Eye (tissue), 1 donor: ENCODE results near the gene NBEAL1.
"Not testable (repeated sequence)": the region's sequence is repeated elsewhere in the genome, so short reads cannot be mapped to it uniquely, and the experiment has no call there.

Experiments
- DNase-seq: peaks from one replicate; pipeline ENCODE4 v3.0.0-alpha.2; 2015

The NBEAL1 gene

DNA sequence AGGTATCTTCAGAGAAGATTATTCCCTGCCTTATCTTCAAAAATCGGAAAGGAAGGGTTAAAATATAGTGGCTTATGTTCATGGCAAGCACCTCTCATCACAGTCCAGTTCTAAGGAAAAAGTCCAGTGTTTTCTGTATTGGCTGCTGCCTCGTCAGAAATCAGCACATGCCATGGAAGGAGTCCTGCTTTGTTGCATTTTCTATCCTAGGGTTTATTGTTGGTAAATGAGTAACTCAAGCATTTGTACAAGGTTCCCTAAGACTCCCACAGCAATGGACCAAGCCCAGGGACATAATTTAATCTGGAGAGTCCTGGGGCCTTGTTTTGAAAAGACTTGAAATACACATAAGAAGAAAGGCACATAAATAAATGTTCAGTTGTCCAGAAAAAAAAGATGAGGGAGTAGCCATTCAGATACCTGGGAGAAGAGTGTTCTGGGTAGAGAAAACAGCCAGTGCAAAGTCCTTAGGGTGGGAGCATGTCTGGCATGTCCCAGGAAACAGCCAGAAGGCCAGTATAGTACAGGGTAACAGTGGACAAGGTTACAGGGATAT, 26.4 kb downstream of the NBEAL1 start:
- DNase-seq: no peak

DNA sequence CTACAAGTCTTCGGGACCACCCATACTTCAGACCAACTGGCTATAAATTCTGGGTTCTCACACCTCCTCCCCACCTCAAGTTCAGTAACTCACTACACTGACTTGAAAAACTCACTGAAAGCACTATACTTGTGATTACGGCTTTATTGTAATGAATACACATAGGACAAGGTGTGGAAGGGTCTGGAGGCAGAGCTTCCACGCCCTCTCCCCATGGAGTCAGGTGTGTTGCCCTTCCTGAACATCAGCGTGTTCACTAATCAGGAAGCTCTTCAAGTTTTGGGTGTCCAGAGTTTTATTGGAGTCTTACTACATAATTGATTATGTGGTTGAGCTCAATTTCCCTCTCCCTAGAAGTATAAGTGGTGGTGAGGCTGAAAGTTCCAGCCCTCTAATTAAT, 27.5 kb downstream of the NBEAL1 start:
- no peak for DNase-seq

DNA sequence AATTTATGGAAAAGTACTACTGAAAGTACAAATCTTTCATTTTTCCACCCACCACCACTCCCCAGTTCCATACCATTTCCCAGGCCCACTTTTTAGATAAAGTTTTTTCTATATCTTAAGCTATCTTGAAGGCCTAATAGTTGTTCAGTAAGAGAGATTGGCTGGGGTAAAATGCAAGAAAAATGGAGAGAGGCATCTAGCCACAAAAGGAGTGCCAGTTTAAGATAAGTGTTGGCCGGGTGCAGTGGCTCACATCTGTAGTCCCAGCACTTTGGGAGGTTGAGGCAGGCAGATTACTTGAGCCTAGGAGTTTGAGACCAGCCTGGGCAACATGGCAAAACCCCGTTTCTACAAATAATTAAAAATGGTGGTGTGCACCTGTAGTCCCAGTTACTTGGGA, 28.6 kb downstream of the NBEAL1 start:
- DNase-seq: no peak

DNA sequence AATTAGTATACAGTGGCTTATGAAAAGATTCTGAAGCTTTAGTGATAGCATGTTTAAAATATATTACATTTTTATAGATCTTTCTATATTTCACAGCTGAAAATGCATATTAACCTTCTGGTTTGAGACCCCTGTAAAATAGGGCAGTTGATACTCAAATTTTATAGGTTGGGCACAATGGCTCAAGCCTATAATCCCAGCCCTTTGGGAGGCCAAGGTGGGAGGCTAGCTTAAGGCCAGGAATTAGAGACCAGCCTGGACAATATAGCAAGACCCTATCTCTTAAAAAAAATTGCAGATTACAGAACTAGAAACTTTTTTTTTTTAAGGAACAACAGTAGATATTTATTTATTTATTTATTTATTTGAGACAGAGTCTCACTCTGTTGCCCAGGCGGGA, 31.2 kb downstream of the NBEAL1 start:
- no peak for DNase-seq

DNA sequence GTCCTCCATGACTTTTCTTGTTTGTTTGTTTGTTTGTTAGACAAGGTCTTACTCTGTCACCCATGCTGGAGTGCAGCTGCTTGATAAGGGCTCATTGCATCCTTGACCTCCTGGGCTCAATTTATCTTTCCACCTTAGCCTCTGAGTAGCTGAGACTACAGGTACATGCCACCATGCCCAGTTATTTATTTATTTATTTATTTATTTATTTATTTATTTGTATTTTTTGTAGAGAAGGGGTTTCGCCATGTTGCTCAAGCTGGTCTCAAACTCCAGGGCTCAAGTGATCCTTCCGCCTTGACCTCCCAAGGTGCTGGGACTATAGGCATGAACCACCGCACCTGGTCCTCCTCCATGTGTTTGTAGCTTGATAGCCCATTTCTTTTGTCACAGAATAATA, 37.9 kb downstream of the NBEAL1 start:
- no peak for DNase-seq

DNA sequence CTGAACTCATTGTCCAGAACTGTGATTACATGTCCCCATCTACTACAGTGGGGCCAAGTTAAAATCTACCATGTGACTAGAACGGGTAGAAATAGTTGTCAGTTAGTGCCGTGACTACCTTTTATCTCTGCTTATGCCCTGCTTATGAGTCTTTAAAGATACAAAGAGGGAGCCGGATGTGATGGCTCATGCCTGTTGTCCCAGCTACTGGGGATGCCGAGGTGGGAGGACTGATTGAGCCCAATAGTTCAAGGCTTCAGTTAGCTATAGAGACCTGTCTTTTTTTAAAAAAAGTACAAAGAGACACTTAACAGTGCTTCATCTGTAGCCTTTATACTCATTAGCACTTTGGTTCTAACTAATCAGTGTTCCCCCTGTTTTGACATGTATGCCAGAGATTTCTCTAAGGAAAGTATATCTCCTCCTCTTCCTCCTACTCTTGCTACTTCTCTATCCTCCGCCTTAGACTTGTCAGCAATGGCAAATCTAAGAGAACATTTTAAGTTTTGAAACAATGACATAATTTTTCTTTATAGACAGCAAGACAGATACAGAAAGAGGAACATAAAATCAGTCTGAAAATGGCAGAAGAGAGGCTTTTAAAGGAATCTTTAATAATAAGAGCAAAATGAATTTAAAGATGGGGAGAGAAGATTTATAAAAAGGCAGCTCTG, 45.0 kb downstream of the NBEAL1 start:
- no peak for DNase-seq

DNA sequence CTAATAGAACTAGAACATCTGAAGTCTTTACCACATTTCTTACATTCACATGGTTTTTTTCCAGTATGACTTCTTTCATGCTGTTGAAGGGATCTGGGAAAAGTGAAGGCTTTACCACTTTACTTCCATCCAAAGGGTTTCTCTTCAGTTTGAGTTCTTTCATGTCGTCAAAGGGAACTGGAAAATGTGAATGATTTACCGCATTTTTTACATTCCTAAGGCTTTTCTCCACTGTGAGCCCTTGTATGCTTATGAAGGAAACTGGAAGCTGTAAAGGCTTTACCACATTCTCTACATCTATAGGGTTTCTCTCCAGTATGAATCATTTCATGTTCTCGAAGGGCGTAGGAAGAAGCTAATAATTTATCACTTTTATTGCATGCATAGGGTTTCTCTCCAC, 46.7 kb downstream of the NBEAL1 start:
- peak; percentile 23 for DNase-seq

DNA sequence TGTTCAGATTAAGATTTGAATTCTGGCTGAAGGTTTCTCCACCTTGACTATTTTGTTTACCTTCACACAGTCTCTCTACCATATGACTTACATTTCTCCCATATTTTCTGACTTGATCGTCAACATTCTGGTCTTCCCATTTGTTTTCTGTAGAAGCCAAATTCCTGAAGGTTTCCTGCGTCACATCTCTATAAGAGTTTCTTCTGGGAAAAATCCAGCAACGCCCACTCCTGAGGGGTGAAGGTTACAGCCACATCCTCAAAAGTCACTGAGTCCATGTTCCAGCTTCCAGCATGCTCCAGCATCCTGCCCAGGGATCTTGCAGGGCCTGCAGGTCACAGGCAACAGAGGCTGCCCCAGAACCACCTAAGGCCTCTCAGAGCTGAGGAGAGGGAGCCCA, 47.5 kb downstream of the NBEAL1 start:
- no peak for DNase-seq

DNA sequence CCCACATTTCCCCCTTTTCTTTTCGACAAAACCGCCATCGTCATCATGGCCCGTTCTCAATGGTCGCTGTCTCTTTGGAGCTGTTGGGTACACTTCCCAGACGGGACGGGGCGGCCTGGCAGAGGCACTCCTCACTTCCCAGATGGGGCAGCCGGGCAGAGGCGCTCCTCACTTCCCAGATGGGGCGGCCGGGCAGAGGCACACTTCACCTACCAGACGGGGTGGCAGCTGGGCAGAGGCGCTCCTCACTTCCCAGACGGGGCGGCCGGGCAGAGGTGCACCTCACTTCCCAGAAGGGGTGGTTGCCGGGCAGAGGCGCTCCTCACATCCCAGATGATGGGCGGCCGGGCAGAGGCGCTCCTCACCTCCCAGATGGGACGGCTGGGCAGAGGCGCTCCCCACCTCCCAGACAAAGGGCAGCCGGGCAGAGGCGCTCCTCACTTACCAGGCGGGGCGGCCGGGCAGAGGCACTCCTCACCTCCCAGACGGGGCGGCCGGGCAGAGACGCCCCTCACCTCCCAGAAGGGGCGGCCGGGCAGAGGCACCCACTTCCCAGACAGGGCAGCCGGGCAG, 51.9 kb downstream of the NBEAL1 start:
- not testable (repeated sequence) for DNase-seq

DNA sequence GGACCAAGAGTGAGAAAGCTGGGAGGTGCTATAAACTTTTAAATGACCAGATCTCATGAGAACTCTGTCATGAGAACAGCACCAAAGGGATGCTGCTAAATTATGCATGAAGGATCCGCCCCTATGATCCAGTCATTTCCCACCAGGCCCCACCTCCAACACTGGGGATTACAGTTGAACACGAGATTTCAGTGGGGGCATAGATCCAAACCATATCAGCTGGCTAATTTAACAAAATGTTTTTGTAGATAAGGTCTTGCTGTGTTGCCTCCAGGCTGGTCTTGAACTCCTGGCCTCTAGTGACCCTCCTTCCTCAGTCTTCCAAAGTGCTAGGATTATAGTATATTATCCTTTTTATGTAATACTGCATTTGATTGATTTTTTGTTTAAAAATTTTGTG, 56.0 kb downstream of the NBEAL1 start:
- no peak for DNase-seq

DNA sequence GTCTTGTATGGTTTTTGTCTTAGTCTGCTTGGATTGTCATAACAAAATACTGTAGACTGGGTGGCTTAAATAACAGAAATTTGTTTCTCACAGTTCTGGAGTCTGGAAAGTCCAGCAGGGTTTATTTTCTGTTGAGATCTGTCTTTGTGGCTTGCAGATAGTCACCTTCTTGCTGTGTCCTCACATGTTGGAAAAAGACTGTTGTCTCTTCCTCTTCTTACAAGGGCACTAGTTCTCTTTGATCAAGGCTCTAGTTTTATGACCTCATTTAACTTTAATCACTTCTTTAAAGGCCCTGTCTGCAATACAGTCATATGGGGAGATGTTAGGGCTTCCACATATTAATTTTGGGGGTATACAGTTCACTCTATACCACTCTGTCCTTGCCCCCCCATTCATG, 56.5 kb downstream of the NBEAL1 start:
- DNase-seq: no peak

DNA sequence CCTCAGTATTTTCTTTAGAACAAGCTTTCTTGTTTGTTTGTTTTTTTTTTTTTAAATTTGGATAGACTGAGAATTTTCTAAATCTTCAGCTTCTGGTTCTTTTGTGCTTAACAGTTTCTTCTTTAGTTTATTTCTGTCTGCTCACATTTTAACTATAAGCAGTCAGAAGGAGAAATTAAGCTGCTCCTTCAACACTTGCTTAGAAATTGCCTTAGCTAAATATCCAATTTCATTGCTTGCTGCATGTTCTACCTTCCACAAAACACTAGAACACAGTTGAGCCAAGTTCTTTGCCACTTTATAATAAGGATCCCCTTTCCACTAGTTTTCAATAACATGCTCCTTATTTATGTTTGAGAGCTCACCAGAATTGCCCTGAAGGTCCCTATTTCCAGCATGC, 57.7 kb downstream of the NBEAL1 start:
- no peak for DNase-seq

DNA sequence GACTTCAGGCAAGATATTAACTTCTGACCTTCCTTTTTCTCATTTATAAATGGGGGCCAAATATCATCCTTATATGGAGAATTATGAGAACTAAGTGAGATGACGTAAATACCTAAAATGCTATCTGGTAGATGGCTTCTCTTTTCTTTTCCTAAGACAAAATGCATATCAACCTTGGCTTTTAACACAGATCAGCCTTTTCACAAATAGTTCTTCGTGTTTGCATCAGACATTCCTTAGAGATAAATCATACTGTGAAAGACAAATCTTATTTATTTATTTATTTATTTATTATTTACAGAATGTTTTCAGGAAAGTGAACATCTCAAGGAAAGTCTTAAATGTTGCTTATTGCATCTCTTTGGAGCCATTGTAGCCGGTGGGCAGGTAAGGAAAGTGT, 62.8 kb downstream of the NBEAL1 start:
- no peak for DNase-seq

DNA sequence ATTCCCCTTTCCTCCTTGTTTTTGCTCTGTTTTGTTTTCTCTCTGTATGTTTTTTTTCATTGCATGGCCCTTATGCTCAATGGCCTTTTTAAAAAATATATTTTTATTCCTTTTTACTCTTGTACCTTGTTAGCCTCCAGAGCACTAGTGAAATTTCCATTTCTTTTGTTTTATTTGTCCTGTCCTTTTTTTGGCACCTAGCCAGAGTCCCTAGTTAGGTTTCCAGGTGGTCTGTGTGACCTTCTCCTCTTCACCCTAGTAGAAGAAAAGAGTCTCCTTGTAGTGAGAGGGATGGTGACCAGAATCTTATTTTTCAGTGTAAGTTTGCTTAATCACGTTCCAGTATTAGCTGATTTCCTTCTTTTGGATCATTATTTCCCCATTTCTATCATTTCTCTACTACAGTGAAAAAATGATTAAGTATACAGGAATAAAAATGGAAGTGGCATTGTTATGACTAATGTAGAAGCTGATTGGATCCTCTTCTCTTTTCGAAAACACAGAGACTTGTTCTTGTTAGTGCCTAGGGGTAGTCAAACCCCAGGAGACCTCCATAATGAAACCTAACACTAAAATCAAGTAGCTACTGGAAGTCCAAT, 65.9 kb downstream of the NBEAL1 start:
- DNase-seq: no peak

DNA sequence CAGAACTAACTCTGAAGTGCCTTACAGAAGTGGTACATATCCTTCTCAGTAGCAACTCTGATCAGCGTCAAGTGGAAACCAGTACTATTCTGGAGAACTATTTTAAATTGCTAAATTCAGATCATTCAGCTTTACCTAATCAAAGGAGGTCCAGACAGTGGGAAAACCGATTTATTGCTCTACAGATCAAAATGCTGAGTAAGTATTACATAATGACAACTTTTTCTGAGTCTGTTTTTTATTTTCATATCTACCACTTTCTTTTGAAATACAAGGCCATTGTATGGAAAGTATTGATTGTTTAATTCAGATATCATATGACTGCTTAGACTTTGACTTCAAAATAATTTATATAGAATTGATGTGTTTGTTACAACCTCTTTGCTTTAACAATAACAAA, 68.7 kb downstream of the NBEAL1 start:
- DNase-seq: no peak

DNA sequence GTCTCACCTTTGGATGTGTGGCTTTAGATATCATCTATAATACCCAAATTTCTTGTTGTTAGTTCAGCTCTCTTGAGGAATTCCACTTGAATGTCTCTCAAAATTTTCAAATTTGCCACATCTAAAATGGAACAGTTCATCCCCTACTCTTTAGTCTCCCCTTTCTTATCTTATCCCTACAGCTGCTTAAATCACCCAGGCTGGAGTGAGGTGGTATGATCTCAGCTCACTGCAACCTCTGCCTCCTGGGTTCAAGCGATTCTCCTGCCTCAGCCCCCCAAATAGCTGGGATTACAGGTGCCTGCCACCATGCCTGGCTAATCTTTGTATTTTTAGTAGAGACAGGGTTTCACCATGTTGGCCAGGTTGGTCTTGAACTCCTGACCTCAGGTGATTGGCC, 71.7 kb downstream of the NBEAL1 start:
- not testable (repeated sequence) for DNase-seq

DNA sequence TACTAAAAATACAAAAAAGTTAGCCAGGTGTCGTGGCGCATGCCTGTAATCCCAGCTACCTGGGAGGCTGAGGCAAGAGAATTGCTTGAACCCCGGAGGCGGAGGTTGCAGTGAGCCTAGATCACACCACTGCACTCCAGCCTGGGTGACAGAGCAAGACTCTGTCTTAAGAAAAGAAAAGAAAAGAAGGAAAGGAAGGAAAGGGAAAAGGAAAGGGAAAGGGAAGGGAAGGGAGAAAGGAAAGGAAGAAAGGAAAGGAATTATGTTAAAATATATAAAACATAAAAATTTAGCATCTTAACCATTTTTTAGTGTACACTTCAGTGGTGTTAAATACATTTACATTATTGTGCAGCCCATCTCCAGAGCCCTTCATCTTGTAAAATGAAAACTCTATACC, 76.0 kb downstream of the NBEAL1 start:
- not testable (repeated sequence) for DNase-seq

DNA sequence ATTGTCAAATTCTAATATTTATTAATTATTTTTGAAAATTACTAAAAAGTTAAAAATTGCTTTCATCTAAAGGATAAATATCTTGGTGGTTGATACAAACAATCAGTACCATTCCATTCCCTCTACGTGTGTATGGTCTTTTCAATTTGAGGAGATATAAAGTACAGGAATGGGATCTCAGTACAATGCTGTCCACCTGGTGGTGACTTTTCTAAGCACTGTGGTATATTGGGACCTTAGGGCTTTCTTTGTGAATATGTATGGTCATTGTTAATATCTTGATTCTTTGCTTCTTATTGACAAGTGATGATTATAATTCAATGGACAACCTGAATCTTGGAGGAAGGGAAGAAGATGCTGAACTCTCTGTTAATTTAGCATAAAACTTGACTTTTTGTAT, 83.1 kb downstream of the NBEAL1 start:
- no peak for DNase-seq

DNA sequence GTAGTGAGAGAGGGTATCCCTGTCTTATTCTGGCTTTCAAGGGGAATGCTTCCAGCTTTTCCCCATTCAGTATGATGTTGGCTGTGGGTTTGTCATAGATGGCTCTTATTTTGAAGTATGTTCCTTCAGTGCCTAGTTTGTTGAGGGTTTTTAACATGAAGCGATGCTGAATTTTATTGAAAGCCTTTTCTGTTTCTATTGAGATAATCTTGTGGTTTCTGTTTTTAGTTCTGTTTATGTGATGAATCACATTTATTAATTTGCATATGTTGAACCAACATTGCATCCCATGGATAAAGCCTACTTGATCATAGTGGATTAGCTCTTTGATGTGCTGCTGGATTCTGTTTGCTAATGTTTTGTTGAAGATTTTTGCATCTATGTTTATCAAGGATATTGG, 87.7 kb downstream of the NBEAL1 start:
- DNase-seq: not testable (repeated sequence)

DNA sequence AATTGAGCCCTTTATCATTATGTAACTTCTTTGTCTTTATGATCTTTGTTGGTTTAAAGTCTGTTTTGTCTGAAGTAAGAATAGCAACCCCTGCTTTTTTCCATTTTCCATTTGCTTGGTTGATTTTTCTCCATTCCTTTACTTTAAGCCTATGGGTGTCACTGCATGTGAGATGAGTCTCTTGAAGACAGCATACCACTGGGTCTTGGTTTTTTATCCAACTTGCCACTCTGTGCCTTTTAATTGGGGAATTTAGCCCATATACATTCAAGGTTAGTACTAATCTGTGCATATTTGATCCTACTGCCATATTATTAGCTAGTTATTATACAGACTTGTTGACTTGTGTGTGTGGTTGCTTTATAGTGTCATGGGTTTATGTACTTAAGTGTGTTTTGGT, 89.6 kb downstream of the NBEAL1 start:
- no peak for DNase-seq

DNA sequence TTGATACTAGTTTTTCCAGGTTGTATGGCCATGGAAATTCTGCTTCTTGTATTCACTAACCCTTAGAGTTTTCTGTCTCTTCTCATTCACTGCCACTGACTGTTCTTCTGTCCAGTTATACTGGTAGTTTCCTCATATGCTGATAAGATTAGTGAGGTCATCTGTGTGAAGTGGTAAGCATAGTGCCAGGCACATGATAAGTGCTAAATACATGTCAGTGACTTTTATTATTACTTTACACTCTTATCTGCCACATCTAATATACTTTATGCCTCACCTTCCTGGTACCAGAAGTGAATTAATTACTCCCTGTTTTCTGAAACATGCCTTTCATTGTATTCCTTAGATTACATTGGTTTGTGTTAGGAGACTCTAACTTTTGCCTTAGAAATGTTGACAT, 91.3 kb downstream of the NBEAL1 start:
- no peak for DNase-seq

DNA sequence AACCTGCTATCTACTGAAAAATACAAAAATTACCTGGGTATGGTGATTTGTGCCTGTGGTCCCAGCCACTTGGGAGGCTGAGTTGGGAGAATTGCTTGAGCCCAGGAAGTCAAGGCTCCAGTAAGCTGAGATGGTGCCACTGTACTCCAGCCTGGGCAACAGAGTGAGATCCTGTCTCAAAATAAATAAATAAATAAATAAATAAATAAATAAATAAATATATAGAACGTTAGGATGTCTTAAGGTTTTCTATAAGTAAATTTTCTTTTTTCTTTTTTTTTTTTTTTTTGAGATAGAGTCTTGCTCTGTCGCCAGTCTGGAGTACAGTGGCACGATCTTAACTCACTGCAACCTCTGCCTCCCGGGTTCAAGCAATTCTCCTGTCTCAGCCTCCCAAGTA, 95.8 kb downstream of the NBEAL1 start:
- not testable (repeated sequence) for DNase-seq

DNA sequence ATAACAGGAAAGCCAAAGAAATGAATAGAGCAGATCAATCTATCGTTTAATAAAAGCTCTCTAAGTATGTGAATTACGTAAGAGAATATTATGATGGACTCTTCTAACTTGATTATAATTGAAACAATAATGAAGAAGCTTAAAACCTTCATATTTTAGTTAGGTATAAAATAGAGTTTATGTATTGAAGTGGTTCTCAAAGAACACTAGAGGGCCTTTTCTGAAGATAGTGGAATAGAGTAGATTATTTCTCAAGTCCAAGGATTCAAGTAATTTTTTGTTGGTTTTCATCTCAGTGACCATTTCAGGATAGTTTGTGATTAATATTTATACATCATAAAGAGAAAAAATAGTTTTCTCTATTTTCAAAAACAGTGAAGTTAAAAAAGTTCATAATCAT, 97.7 kb downstream of the NBEAL1 start:
- no peak for DNase-seq

DNA sequence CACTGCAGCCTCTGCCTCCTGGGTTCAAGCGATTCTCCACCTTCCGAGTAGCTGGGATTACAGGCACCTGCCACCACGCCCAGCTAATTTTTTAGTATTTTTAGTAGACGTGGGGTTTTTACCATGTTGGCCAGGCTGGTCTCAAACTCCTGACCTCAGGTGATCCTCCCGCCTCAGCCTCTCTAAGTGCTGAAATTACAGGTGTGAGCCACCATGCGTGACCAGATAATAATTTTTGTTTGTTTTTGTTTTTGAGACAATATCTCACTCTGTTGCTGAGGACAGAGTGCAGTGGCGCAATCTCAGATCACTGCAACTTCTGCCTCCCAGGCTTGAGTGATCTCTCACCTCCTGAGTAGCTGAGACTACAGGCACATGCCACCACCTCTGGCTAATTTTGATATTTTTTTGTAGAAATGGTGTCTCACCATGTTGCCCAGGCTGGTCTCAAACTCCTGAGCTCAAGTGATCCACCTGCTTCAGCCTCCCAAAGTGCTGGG, 100.6 kb downstream of the NBEAL1 start:
- DNase-seq: not testable (repeated sequence)
